K562 (cell line): ENCODE data around the gene YJU2. TPM values are rescaled to one million over a fixed set of nuclear protein-coding genes. Genes with fewer than 3 reads are reported as not detected.

Experiments
- ATAC-seq: fragments of 200-7000 bp; cut with Tn5 transposase; 3 replicates; pipeline ENCODE4 v1.9.1; 2020; ENCODE audit warnings: moderate library complexity
- BruUV-seq: library from RNA; stranded (reverse); fragments of 400-500 nt; replicated peaks from 2 replicates; lab custom pipeline; 2021; lab: Mats Ljungman, UMichigan
- CTCF ChIA-PET: fragments of 300-600 bp; formaldehyde crosslinking; extraction: SDS; loops from one replicate; lab custom pipeline; 2021; ENCODE audit warnings: low intra/inter-chr PET ratio; lab: Yijun Ruan, JAX
- POLR2A ChIA-PET: fragments of 300-600, 350-650 bp; sonication (Branson Sonifier 250); formaldehyde crosslinking; extraction: SDS; loops from one replicate; lab custom pipeline; 2021; ENCODE audit warnings: antibody characterized with exemption, inconsistent platforms; lab: Yijun Ruan, JAX
- DNase-seq, 4 experiments: peaks; one replicate each; pipeline versions ENCODE4 v3.0.0 to v3.0.0-alpha.2; 2011 to 2018; ENCODE audit warnings: low spot score in 3 of 4, mixed read lengths in 3 of 4; ENCODE audit errors: extremely low read depth in 1 of 4
- FAIRE-seq: peaks from 2 replicates; lab custom pipeline; 2011; peaks lifted over from hg19 to GRCh38; lab: Jason Lieb, UNC
- H2AFZ ChIP-seq: 2 replicates; pipeline ENCODE4 v1.6.0; 2011; ENCODE audit warnings: low read depth, low read length, control low read depth, inconsistent platforms
- H3K27ac ChIP-seq: fragments of 200-600 bp; 3 replicates; pipeline ENCODE4 v1.8.0; 2011; ENCODE audit warnings: low read depth, mild to moderate bottlenecking, control low read depth, inconsistent platforms, low read length, moderate library complexity, mixed read lengths; ENCODE audit errors: extremely low read depth
- H3K27me3 ChIP-seq, 2 experiments: fragments of 300-600 bp in 1 of 2; 2 replicates in 1 of 2; 3 replicates in 1 of 2; pipeline versions ENCODE4 v1.6.0 to v1.8.0; 2011; ENCODE audit warnings: inconsistent platforms in 2 of 2, low read length in 2 of 2, mild to moderate bottlenecking in 1 of 2, mixed read lengths in 1 of 2, moderate library complexity in 1 of 2; ENCODE audit not compliant: control insufficient read depth in 2 of 2, insufficient read depth in 2 of 2
- H3K36me3 ChIP-seq: fragments of 300-600 bp; 3 replicates; pipeline ENCODE4 v1.8.0; 2011; ENCODE audit warnings: mild to moderate bottlenecking, low read length, inconsistent platforms; ENCODE audit not compliant: control insufficient read depth, insufficient read depth
- H3K4me1 ChIP-seq, 2 experiments: fragments of 200-600 bp in 1 of 2; replicated peaks in 1 of 2; 2 replicates in 1 of 2; 3 replicates in 1 of 2; pipeline versions ENCODE4 v1.5.1 to v1.8.0; 2011; ENCODE audit warnings: inconsistent platforms in 2 of 2, low read length in 2 of 2, mild to moderate bottlenecking in 1 of 2, mixed read lengths in 1 of 2, moderate library complexity in 1 of 2; ENCODE audit not compliant: control insufficient read depth in 2 of 2, insufficient read depth in 2 of 2
- H3K4me2 ChIP-seq: 2 replicates; pipeline ENCODE4 v1.6.1; 2011; ENCODE audit warnings: low read length, control low read depth, inconsistent platforms, mixed read lengths; ENCODE audit not compliant: insufficient read depth
- H3K4me3 ChIP-seq: fragments of 200-600 bp; sonication (generic), shearing (Covaris generic); 2 replicates; pipeline ENCODE4 v1.5.1; 2016; ENCODE audit warnings: control low read depth, inconsistent platforms
- H3K79me2 ChIP-seq: fragments of 200-600 bp; 3 replicates; pipeline ENCODE4 v1.8.0; 2011; ENCODE audit warnings: low read length, inconsistent platforms; ENCODE audit not compliant: control insufficient read depth, insufficient read depth
- H3K9ac ChIP-seq, 2 experiments: 2 replicates each; pipeline versions ENCODE4 v1.6.0 to v1.6.1; 2011; ENCODE audit warnings: low read depth in 2 of 2, low read length in 2 of 2, control low read depth in 1 of 2, inconsistent platforms in 1 of 2, mild to moderate bottlenecking in 1 of 2, mixed read lengths in 1 of 2; ENCODE audit not compliant: insufficient read depth in 1 of 2
- H3K9me1 ChIP-seq: one replicate; pipeline ENCODE4 v1.6.0; 2011; ENCODE audit warnings: inconsistent platforms, mild to moderate bottlenecking, low read length, moderate library complexity; ENCODE audit not compliant: control insufficient read depth, insufficient read depth
- H3K9me3 ChIP-seq: replicated peaks from 2 replicates; pipeline ENCODE4 v1.5.1; 2011; ENCODE audit warnings: low read depth, low read length, inconsistent platforms; ENCODE audit not compliant: control insufficient read depth, insufficient read depth
- H4K20me1 ChIP-seq: replicated peaks from 2 replicates; pipeline ENCODE4 v1.6.1; 2011; ENCODE audit warnings: low read length, inconsistent platforms, mixed read lengths; ENCODE audit not compliant: control insufficient read depth, insufficient read depth
- ZNF785 ChIP-seq: fragments of 250-450 bp; sonication (Bioruptor Pico); IDR thresholded peaks from 2 replicates; pipeline ENCODE4 v1.4.0; 2020; ENCODE audit warnings: mild to moderate bottlenecking
- WGBS: fragments of 100-300 bp; shearing (Covaris generic); methylation state at CpG from one replicate; pipeline ENCODE4 v1.1.6; 2016; ENCODE audit warnings: low coverage, mixed read lengths; ENCODE audit not compliant: insufficient coverage; ENCODE audit errors: missing lambda C conversion rate; 5-methylcytosine and 5-hydroxymethylcytosine counted together
- in situ Hi-C: fragments of 300-500 bp; cut with MboI; formaldehyde crosslinking; loops from 4 replicates; pipeline ENCODE4 v1.15.0; 2018; ENCODE audit warnings: inconsistent platforms, mixed read lengths
- intact Hi-C: fragments of 100-400 bp; cut with micrococcal nuclease; formaldehyde crosslinking; loops from 2 replicates; pipeline ENCODE4 v1.14.2; 2022
- polyA plus RNA-seq, 8 experiments: library from polyadenylated mRNA; depleted of rRNA in 4 of 8; stranded (reverse) in 5 of 8; unstranded in 3 of 8; fragments of >200 nt; fragmentation: Nextera tagmentation in 2 of 8; fragmentation: Illumina TruSeq in 1 of 8; extraction: Ambion mirVana in 2 of 8; extraction: Trizol in 1 of 8; gene quantifications; 2 replicates each; pipeline versions ENCODE4 v1.2.1 to v1.2.3, GENCODE V29; 2011 to 2014; ENCODE audit warnings: inconsistent platforms in 1 of 8, missing spikeins in 1 of 8
- total RNA-seq, 7 experiments: library from RNA; depleted of rRNA in 6 of 7; stranded (reverse); fragments of >200 nt in 6 of 7; fragmentation: Illumina TruSeq in 2 of 7; extraction: Trizol in 2 of 7; gene quantifications; 2 replicates each; pipeline versions ENCODE4 v1.2.1 to v1.2.3, GENCODE V29; 2011 to 2021; ENCODE audit warnings: low replicate concordance in 1 of 7
- TF ChIP-seq, protein P1 (sequence below): sonication (generic); formaldehyde crosslinking; IDR thresholded peaks from 2 replicates; pipeline ENCODE4 v1.8.1; 2023; ENCODE audit warnings: mild to moderate bottlenecking, missing genetic modification reagents

The YJU2 gene
- total and polyA plus RNA-seq, 9 of the 15 experiments (the other 6 are each of a cell fraction or from before 2014, with no cell fraction given): 0.41 to 34.9 (median 19.3) TPM

DNA sequence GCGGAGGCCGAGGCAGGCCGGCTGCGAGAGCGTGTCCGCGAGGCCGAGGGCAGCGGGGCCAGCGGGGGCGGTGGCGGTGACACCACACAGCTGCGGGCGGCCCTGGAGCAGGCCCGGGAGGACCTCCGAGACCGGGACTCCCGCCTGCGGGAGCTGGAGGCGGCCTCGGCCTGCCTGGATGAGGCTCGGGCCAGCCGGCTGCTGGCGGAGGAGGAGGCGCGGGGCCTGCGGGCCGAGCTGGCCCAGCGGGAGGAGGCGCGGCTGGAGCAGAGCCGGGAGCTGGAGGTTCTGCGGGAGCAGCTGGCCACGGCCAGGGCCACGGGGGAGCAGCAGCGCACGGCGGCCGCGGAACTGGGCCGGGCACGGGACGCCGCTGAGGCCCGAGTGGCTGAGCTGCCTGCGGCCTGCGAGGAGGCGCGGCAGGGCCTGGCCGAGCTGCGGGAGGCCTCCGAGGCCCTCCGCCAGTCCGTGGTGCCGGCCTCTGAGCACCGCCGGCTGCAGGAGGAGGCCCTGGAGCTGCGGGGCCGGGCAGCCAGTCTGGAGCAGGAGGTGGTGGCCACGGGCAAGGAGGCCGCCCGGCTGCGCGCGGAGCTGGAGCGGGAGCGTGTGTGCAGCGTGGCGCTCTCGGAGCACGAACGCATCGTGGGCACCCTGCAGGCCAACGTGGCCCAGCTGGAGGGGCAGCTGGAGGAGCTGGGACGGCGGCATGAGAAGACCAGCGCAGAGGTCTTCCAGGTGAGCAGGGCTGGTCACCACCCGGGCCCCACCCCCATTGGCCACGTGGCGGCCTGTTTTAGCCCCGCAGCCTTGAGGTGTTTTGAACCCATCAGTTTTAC is 29.2 kb upstream of the YJU2 start:
- Histone ChIP-seq H3K27ac (no peak overlapping the region), H3K27me3 (peaks cover 5 to 24% of the 10 kb centered on the region in 2 experiments; a peak in 4 of 5 replicates), H2AFZ (no peak overlapping the region), H3K9me3 (no peaks in the 10 kb centered on the region), H3K4me3 (no peak overlapping the region), H3K9me1 (no peaks in the 10 kb centered on the region), H3K4me1 (peaks cover 0 to 6% of the 10 kb centered on the region in 2 experiments; a peak in 2 of 5 replicates), H3K9ac (no peak overlapping the region), H3K4me2 (no peak overlapping the region), H4K20me1 (no peaks in the 10 kb centered on the region), H3K79me2 (no peaks in the 10 kb centered on the region), H3K36me3 (no peaks in the 10 kb centered on the region)
- ATAC-seq (no peak), FAIRE-seq (no peak), DNase-seq (no peak)
- intact Hi-C loops (no loop called here), in situ Hi-C loops (no loop called here)
- CTCF ChIA-PET: no interaction called here
- 72% methylated on average over 36 of the region's 81 CpGs for WGBS
- no peak for TF ChIP-seq ZNF785 (CRISPR knock-in tag)
- TF ChIP-seq, protein P1, sequence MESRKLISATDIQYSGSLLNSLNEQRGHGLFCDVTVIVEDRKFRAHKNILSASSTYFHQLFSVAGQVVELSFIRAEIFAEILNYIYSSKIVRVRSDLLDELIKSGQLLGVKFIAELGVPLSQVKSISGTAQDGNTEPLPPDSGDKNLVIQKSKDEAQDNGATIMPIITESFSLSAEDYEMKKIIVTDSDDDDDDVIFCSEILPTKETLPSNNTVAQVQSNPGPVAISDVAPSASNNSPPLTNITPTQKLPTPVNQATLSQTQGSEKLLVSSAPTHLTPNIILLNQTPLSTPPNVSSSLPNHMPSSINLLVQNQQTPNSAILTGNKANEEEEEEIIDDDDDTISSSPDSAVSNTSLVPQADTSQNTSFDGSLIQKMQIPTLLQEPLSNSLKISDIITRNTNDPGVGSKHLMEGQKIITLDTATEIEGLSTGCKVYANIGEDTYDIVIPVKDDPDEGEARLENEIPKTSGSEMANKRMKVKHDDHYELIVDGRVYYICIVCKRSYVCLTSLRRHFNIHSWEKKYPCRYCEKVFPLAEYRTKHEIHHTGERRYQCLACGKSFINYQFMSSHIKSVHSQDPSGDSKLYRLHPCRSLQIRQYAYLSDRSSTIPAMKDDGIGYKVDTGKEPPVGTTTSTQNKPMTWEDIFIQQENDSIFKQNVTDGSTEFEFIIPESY (CRISPR knock-in tag): peak; percentile 72
- BruUV-seq: no TSS peak
- POLR2A ChIA-PET: interaction anchor here (0.5 to 0.8 kb wide), 4 partner anchors 11 to 852 kb away, joined by 3 read pairs; no protein-coding TSS in a partner anchor
